Transverse colon (tissue), 4 donors: ENCODE results near the gene KCNG4. TPM values are rescaled to one million over a fixed set of nuclear protein-coding genes. Genes with fewer than 3 reads are reported as not detected.

Experiments used
- DNase-seq: peaks from one replicate; pipeline ENCODE4 v3.0.0-alpha.2; 2019
- H3K27ac ChIP-seq, 4 donors: fragments of 200-600 bp; sonication (generic); 2 replicates each; pipeline ENCODE4 v1.5.1; 2016 to 2018; ENCODE audit warnings: inconsistent platforms in 4 of 4
- H3K27me3 ChIP-seq: fragments of 200-600 bp; sonication (generic); 2 replicates; pipeline ENCODE4 v1.5.1; 2017; ENCODE audit warnings: inconsistent platforms
- H3K36me3 ChIP-seq, 4 donors: fragments of 200-600 bp; sonication (generic); 2 replicates each; pipeline ENCODE4 v1.5.1; 2017 to 2019; ENCODE audit warnings: inconsistent platforms in 4 of 4
- H3K4me1 ChIP-seq, 4 donors: fragments of 200-600 bp; sonication (generic); 2 replicates each; pipeline ENCODE4 v1.5.1; 2017 to 2020; ENCODE audit warnings: inconsistent platforms in 4 of 4
- H3K4me3 ChIP-seq, 4 donors: fragments of 200-600 bp; sonication (generic); 1 replicate in 1 of 4; 2 replicates in 3 of 4; pipeline versions ENCODE4 v1.5.1 to v1.6.1; 2017 to 2019; ENCODE audit warnings: inconsistent platforms in 4 of 4
- H3K9me3 ChIP-seq, 2 donors: fragments of 200-600 bp; sonication (generic); 2 replicates each; pipeline ENCODE4 v1.5.1; 2017 to 2019; ENCODE audit warnings: inconsistent platforms in 2 of 2
- CTCF ChIP-seq, 5 experiments: fragments of 200-600 bp in 3 of 5; fragments of 450-650 bp in 2 of 5; sonication (generic) in 3 of 5; IDR thresholded peaks; 1 replicate in 2 of 5; 2 replicates in 3 of 5; pipeline ENCODE4 v1.5.1; 2016 to 2017; ENCODE audit warnings: antibody characterized with exemption in 5 of 5, inconsistent platforms in 3 of 5, mild to moderate bottlenecking in 2 of 5, moderate library complexity in 1 of 5
- EP300 ChIP-seq: sonication (generic); formaldehyde crosslinking; IDR thresholded peaks from one replicate; pipeline ENCODE4 v1.6.1; 2017; ENCODE audit warnings: antibody characterized with exemption, low read depth
- POLR2A ChIP-seq: fragments of 450-650 bp; IDR thresholded peaks from one replicate; pipeline ENCODE4 v1.6.1; 2016; ENCODE audit warnings: antibody characterized with exemption, mild to moderate bottlenecking, moderate library complexity
- POLR2AphosphoS5 ChIP-seq, 3 donors: sonication (generic); formaldehyde crosslinking; IDR thresholded peaks; one replicate each; pipeline ENCODE4 v1.6.1; 2016; ENCODE audit warnings: antibody characterized with exemption in 3 of 3
- WGBS, 2 donors: methylation state at CpG; one replicate each; pipeline ENCODE4 v1.1.5; 2018; ENCODE audit warnings: low coverage in 1 of 2; 5-methylcytosine and 5-hydroxymethylcytosine counted together
- in situ Hi-C, 4 donors: fragments of 200-750 bp; cut with MboI; loops; one replicate each; pipeline versions ENCODE4 v1.15.0 to v1.15.1; 2017; ENCODE audit warnings: low sequenced_read_pairs in 3 of 4, low pct_ligation_motif_present in 1 of 4, low pct_unique_long_range_greater_than_20kb in 1 of 4
- intact Hi-C: fragments of 100-400 bp; cut with DNase I; formaldehyde crosslinking; loops from one replicate; pipeline ENCODE4 v1.15.1; 2023; ENCODE audit warnings: low total_unique reads
- total RNA-seq, 4 donors: library from RNA; depleted of rRNA; stranded (reverse); fragments of >200 nt; gene quantifications; one replicate each; pipeline ENCODE4 v1.1.0, GENCODE V29; 2016

Gene KCNG4
- total RNA-seq, 4 donors from 2014 or later = not detected

- Histone ChIP-seq H3K36me3 (peaks cover 0 to 5% (median 2%) of the 10 kb centered on the region in 4 donors), H3K9me3 (no peaks in the 10 kb centered on the region), H3K27me3 (no peaks in the 10 kb centered on the region), H3K27ac (no peak overlapping the region), H3K4me1 (peaks cover 14 to 29% (median 17%) of the 10 kb centered on the region in 4 donors), H3K4me3 (no peak overlapping the region)
- no peak for DNase-seq
- in situ Hi-C loops = loop anchor here in 3 of 4 donors (10.0 to 25.0 kb wide), 3 partner anchors 94 to 367 kb away; partner anchors contain the start of genes HSBP1 (in 1 of the 3), NECAB2 (in 1 of the 3) and OSGIN1 (in 1 of the 3)
- TF ChIP-seq POLR2AphosphoS5 (IDR thresholded peaks at IDR 0.05) (no peak), CTCF (IDR thresholded peaks at IDR 0.05) (no peak), EP300 (no peak), POLR2A (no peak)
- 83% methylated on average over 28 of the region's 28 CpGs; no CpG with 5 or more reads in 1 of the 2 donors for WGBS, 2 donors
- intact Hi-C loops = no loop called here
Observed at GRCh38 chr16:84178892-84179611, 60.8 kb downstream of the KCNG4 start.

- H3K27ac ChIP-seq = peak overlapping the region; percentile 63 to 79 (median 68)
- H3K4me1 ChIP-seq = peaks cover 14 to 29% (median 17%) of the 10 kb centered on the region in 4 donors
- peaks cover 0 to 5% (median 2%) of the 10 kb centered on the region in 4 donors for H3K36me3 ChIP-seq
- intact Hi-C loops (no loop called here), in situ Hi-C loops (loop anchor here in 3 of 4 donors (10.0 to 25.0 kb wide), 3 partner anchors 93 to 366 kb away; partner anchors contain the start of genes HSBP1 (in 1 of the 3), NECAB2 (in 1 of the 3) and OSGIN1 (in 1 of the 3))
- WGBS, 2 donors = 80 to 87% methylated on average over 1 to 15 of the region's 15 CpGs
- H3K9me3 ChIP-seq = no peaks in the 10 kb centered on the region
- no peak for TF ChIP-seq EP300
- no peak for TF ChIP-seq POLR2AphosphoS5 (IDR thresholded peaks at IDR 0.05)
- no peak for TF ChIP-seq CTCF (IDR thresholded peaks at IDR 0.05)
- no peak for TF ChIP-seq POLR2A
- no peak overlapping the region for H3K4me3 ChIP-seq
- H3K27me3 ChIP-seq = no peaks in the 10 kb centered on the region
- DNase-seq = no peak
Observed at GRCh38 chr16:84178146-84178765, 61.6 kb downstream of the KCNG4 start.

- intact Hi-C loops = no loop called here
- Histone ChIP-seq H3K4me3 (no peak overlapping the region), H3K36me3 (peaks cover 0 to 5% (median 2%) of the 10 kb centered on the region in 4 donors), H3K27me3 (no peaks in the 10 kb centered on the region), H3K4me1 (peaks cover 14 to 29% (median 17%) of the 10 kb centered on the region in 4 donors), H3K9me3 (no peaks in the 10 kb centered on the region), H3K27ac (peak overlapping the region; percentile 63 to 79 (median 68))
- in situ Hi-C loops = loop anchor here in 3 of 4 donors (10.0 to 25.0 kb wide), 3 partner anchors 93 to 365 kb away; partner anchors contain the start of genes HSBP1 (in 1 of the 3), NECAB2 (in 1 of the 3) and OSGIN1 (in 1 of the 3)
- TF ChIP-seq EP300 (no peak), CTCF (IDR thresholded peaks at IDR 0.05) (no peak), POLR2AphosphoS5 (IDR thresholded peaks at IDR 0.05) (no peak), POLR2A (no peak)
- no peak for DNase-seq
- WGBS, 2 donors = 51% methylated on average over 9 of the region's 9 CpGs; no CpG with 5 or more reads in 1 of the 2 donors
Observed at GRCh38 chr16:84177741-84178073, 62.1 kb downstream of the KCNG4 start.
